C4-2B (cell line): ENCODE data around the gene CPB1.
"Not testable (repeated sequence)": the region's sequence is repeated elsewhere in the genome, so short reads cannot be mapped to it uniquely, and the experiment has no call there.

Experiments
- H3K27ac ChIP-seq: fragments of 450-650 bp; 2 replicates; pipeline ENCODE4 v1.5.1; 2017
- ZFX ChIP-seq: fragments of 450-650 bp; IDR thresholded peaks from 2 replicates; pipeline ENCODE4 v1.6.1; 2017
- TF ChIP-seq, protein P1 (sequence below): fragments of 450-650 bp; conservative IDR thresholded peaks from 2 replicates; pipeline ENCODE4 v1.5.1; 2017; ENCODE audit warnings: mild to moderate bottlenecking

The CPB1 gene

DNA sequence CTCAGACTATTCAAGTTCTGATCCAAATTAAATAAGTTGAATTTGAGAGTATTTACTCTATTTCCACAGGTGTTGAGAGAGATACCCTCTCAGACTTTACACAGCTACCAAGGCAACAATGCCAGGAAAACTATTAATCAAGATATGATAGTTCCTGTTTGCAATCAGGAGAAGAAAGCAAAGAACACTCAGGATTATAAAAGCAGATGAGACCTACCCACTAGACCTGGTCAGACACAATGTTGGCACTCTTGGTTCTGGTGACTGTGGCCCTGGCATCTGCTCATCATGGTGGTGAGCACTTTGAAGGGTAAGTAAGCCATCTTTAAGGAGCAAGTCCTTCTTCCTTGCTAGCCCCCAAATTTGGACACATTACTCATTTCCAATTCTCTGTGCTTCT is at the start of gene CPB1:
CPB1 (plus strand) TSS at position 227 of the 400 bp plus-strand sequence; CDS start at position 240, 13 bp downstream.
- TF ChIP-seq, protein P1, sequence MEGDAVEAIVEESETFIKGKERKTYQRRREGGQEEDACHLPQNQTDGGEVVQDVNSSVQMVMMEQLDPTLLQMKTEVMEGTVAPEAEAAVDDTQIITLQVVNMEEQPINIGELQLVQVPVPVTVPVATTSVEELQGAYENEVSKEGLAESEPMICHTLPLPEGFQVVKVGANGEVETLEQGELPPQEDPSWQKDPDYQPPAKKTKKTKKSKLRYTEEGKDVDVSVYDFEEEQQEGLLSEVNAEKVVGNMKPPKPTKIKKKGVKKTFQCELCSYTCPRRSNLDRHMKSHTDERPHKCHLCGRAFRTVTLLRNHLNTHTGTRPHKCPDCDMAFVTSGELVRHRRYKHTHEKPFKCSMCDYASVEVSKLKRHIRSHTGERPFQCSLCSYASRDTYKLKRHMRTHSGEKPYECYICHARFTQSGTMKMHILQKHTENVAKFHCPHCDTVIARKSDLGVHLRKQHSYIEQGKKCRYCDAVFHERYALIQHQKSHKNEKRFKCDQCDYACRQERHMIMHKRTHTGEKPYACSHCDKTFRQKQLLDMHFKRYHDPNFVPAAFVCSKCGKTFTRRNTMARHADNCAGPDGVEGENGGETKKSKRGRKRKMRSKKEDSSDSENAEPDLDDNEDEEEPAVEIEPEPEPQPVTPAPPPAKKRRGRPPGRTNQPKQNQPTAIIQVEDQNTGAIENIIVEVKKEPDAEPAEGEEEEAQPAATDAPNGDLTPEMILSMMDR = no peak
- TF ChIP-seq ZFX = no peak
- H3K27ac ChIP-seq = no peak within 1 kb of the TSS

DNA sequence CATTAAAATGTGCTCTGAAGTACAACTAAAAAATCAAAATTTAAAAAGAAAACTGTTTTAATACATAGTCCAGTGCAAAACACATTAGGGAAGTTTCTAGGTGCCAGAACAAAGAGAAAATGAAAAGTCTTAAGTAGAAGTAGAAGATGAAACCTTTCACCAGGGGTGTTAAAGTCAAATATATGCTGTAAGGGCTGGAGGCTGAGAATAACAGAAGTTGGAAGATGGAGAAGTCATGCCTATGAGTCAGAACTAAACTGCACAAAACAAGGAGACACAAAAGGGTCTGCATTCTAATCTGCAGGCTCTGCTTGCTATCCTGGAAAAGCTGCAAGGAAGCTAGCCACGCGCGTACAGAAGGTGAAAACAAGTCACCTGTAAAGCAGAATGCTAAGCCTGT is 48.7 kb upstream of the CPB1 start:
- H3K27ac ChIP-seq = no peak overlapping the region
- TF ChIP-seq ZFX = no peak
- TF ChIP-seq, protein P1 = no peak

DNA sequence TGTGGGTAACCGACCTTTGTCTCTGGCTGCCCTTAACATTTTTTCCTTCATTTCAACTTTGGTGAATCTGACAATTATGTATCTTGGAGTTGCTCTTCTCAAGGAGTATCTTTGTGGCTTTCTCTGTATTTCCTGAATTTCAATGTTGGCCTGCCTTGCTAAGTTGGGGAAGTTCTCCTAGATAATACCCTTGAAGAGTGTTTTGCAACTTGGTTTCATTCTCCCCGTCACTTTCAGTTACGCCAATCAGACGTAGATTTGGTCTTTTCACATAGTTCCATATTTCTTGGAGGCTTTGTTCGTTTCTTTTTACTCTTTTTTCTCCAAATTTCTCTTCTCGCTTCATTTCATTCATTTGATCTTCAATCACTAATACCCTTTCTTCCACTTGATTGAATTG is 42.6 kb upstream of the CPB1 start:
- H3K27ac ChIP-seq = not testable (repeated sequence)

DNA sequence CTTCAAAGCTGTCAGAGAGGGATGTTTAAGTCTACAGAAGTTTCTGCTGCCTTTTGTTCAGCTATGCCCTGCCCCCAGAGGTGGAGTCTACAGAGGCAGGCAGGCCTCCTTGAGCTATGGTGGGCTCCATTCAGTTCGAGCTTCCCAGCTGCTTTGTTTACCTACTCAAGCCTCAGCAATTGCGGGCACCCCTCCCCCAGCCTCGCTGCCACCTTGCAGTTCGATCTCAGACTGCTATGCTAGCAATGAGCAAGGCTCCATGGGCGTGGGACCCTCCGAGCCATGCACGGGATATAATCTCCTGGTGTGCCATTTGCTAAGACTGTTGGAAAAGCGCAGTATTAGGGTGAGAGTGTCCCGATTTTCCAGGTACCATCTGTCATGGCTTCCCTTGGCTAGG is 41.5 kb upstream of the CPB1 start:
- H3K27ac ChIP-seq = not testable (repeated sequence)

DNA sequence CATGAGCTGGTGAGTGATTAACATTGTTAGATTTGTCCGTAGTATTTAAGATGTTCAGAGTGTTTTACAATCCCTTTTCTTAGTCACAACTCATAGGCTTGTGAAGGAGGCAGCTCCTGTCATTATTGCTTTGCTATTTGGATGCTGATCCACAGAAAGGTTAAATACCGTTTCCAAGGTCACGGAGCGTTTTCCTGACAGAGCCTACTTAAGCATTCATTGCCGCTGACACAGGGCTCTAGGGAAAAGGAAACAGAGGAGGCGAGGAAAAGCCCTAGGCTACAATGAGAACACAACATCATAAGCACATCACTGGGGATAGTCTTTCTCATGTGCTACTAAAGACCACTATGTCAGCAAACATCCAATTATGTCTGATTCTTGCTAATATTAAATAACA is 38.5 kb upstream of the CPB1 start:
- no peak for TF ChIP-seq ZFX
- TF ChIP-seq, protein P1 = no peak

DNA sequence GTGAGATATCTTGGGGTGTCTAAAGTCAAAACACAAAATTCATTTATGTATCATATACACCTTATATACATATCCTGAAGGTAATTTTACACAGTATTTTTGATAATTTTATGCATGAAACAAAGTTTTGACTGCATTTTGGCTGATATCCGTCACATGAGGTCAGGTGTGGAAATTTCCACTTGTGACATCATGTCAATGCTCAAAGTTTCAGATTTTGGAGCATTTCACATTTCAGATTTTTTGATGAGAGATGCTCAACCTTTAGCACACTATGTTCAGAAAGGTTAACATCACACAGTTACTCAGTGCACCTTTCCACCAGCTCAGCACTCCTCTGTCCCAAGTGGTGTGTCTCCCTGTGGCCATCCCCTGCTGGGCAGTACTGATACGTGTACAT is 37.7 kb upstream of the CPB1 start:
- H3K27ac ChIP-seq = no peak overlapping the region
- TF ChIP-seq, protein P1 = no peak
- TF ChIP-seq ZFX = no peak

More for the DNA sequence above, 38.5 kb upstream of the CPB1 start:
- H3K27ac ChIP-seq = no peak overlapping the region

DNA sequence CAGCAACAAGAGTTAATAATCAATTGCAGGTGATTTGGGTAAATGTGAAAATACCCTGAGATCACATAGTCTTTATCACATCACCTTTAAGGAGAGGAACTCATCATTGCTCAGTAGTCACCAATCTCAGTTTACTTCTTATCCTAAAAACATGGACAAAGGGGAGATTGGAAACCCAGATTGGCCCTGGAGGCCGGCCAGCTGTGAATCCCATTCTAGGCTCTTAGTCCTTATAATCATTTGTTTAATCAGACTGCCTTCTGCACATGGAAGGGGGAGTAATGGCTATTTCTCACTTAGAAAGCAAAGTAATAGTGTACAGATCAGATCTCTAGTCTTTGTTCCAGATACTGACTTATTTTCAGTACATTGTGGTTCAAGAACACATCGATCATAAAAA is 37.2 kb upstream of the CPB1 start:
- no peak overlapping the region for H3K27ac ChIP-seq
- TF ChIP-seq, protein P1 = no peak
- no peak for TF ChIP-seq ZFX

DNA sequence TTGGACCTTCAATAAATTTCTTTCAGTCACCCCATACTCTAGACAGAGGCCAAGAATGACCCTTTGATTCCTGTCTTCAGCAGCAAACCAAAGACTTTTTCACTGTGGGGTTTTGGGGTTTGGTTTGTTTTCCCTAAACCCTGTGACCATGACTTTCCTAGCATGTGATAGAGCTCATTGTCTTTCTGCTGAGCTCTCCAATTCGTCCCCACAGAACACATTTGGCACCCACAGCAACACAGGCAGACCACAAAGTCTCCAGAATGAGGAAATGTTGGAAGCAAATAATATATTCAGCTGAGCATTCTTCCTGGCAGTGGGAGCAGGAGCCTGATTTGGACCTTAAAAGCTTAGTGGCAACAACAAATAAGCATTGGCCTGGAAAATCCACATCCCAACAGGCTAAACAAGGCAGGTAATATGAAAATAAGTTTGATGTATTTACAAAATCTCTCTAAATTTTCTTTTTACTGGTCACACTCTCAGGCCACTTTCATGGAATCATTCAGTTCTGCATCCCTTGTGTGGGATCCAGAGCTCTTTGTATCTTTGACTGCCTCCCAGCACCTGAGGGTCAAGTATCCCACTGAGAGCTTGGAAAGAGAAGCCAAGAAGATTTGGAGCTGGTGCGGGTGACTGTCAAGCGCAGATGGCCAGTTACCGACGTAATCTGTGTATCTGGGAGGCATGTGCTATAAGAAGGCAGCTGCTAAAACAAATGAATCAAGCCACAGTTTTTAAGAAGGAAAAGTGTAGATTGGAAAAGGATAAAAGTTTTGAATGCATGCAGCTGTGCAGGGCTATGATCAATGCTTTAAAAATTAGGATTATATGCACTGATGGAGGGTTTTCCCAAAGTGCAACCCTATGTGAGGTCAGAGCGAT is 36.5 kb upstream of the CPB1 start:
- H3K27ac ChIP-seq = no peak overlapping the region
- no peak for TF ChIP-seq ZFX
- TF ChIP-seq, protein P1 = no peak
